Measurements from ENCODE around the gene COP1. TPM values are rescaled to one million over a fixed set of nuclear protein-coding genes. Genes with fewer than 3 reads are reported as not detected.
A peak's percentile ranks its signal among the peaks of the same experiment; 100 is the strongest.
"Not testable (repeated sequence)": the region's sequence is repeated elsewhere in the genome, so short reads cannot be mapped to it uniquely, and the experiment has no call there.

COP1 gene
- total and polyA plus RNA-seq, 12 donors: 17.9 to 55.2 (median 23.6) TPM

- Histone ChIP-seq H3K27ac (no peak overlapping the region), H3K36me3 (peaks cover 0 to 91% (median 48%) of the 10 kb centered on the region in 9 donors), H3K4me1 (peaks cover 0 to 11% (median 5%) of the 10 kb centered on the region in 9 donors), H3K4me3 (no peak overlapping the region), H3K9me3 (peaks cover 0 to 39% (median 7%) of the 10 kb centered on the region in 11 donors), H3K27me3 (no peaks in the 10 kb centered on the region)
- 98 to 99% methylated on average over 12 of the region's 12 CpGs for WGBS, 2 donors
- ATAC-seq (no peak), DNase-seq (no peak)
- intact Hi-C loops (cut with DNase I): no loop called here
- TF ChIP-seq CTCF (IDR thresholded peaks at IDR 0.05): no peak
These were observed 222.9 kb downstream of the COP1 start for GRCh38 chr1:175984057-175984812.

- H3K27ac ChIP-seq; ATAC-seq; H3K27me3 ChIP-seq; H3K4me3 ChIP-seq; DNase-seq; intact Hi-C loops (cut with DNase I): not testable (repeated sequence)
- 97 to 99% methylated on average over 2 of the region's 2 CpGs for WGBS, 2 donors
- Histone ChIP-seq H3K36me3 (peaks cover 0 to 82% (median 42%) of the 10 kb centered on the region in 9 donors), H3K9me3 (peaks cover 0 to 39% (median 7%) of the 10 kb centered on the region in 11 donors), H3K4me1 (peaks cover 0 to 18% (median 13%) of the 10 kb centered on the region in 9 donors)
These were observed 223.7 kb downstream of the COP1 start for GRCh38 chr1:175983363-175983762.

GRCh38 chr1:175981128-175981527, 226.0 kb downstream of the COP1 start:
- TF ChIP-seq CTCF (IDR thresholded peaks at IDR 0.05): no peak
- intact Hi-C loops (cut with DNase I): no loop called here
- ATAC-seq: no peak

GRCh38 chr1:175978926-175979325, 228.2 kb downstream of the COP1 start:
- peak in 1 of 9 donors; percentile 2 for TF ChIP-seq CTCF (IDR thresholded peaks at IDR 0.05)
- no peak overlapping the region for H3K4me3 ChIP-seq
- peaks cover 0 to 31% (median 7%) of the 10 kb centered on the region in 11 donors for H3K9me3 ChIP-seq
- intact Hi-C loops (cut with DNase I): no loop called here
- H3K36me3 ChIP-seq: peaks cover 0 to 46% (median 17%) of the 10 kb centered on the region in 9 donors
- WGBS, 2 donors: 88 to 99% methylated on average over 1 of the region's 1 CpG
- H3K27ac ChIP-seq: no peak overlapping the region
- H3K27me3 ChIP-seq: no peaks in the 10 kb centered on the region
- DNase-seq (no peak), ATAC-seq (no peak)
- peaks cover 0 to 23% (median 14%) of the 10 kb centered on the region in 9 donors for H3K4me1 ChIP-seq

More at GRCh38 chr1:175981128-175981527, 226.0 kb downstream of the COP1 start:
- DNase-seq: no peak
- Histone ChIP-seq H3K27me3 (no peaks in the 10 kb centered on the region), H3K9me3 (peaks cover 0 to 39% (median 7%) of the 10 kb centered on the region in 11 donors), H3K4me1 (peaks cover 0 to 23% (median 14%) of the 10 kb centered on the region in 9 donors), H3K27ac (no peak overlapping the region), H3K36me3 (peaks cover 0 to 62% (median 34%) of the 10 kb centered on the region in 9 donors), H3K4me3 (no peak overlapping the region)

GRCh38 chr1:175978476-175978875, 228.6 kb downstream of the COP1 start:
- Histone ChIP-seq H3K27ac (no peak overlapping the region), H3K36me3 (peaks cover 0 to 44% (median 13%) of the 10 kb centered on the region in 9 donors), H3K4me1 (peaks cover 0 to 23% (median 14%) of the 10 kb centered on the region in 9 donors), H3K4me3 (no peak overlapping the region), H3K27me3 (no peaks in the 10 kb centered on the region), H3K9me3 (peaks cover 0 to 27% (median 7%) of the 10 kb centered on the region in 11 donors)
- 88 to 97% methylated on average over 1 of the region's 1 CpG for WGBS, 2 donors
- no peak for ATAC-seq
- no peak for DNase-seq
- TF ChIP-seq CTCF (IDR thresholded peaks at IDR 0.05): peak in 1 of 9 donors; percentile 4
- intact Hi-C loops (cut with DNase I): no loop called here

Measured in heart right ventricle (tissue), 16 donors.